ENCODE measurements around the gene FOXL3. TPM values are rescaled to one million over a fixed set of nuclear protein-coding genes. Genes with fewer than 3 reads are reported as not detected.
A peak's percentile ranks its signal among the peaks of the same experiment; 100 is the strongest.

Gene FOXL3
- total RNA-seq, 4 donors from 2014 or later, result not detected

DNA sequence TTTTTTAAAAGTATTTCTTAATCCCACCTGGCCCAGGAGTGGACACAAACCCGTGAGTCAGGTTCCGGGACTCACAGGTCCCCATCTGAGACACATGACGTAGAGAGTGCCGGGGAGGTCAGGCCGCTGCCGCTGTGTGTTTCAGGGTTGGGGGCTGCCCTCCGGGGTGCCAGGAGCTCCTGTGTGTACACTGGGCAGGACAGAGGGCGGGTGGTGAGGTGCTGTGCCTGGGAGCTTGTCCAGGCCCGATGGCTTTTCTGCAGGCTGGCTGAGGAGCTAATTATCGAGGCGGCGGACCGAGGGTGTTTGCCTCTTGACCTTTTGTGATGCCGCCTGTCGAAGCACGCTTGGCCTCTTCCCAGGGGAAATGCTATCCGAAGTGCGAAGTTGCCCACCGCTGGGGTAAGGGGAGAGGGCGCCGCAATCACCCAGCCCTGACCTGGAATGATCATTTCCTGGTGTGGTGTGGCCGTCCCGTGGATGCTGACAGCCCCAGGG lies 42.1 kb downstream of the FOXL3 start:
- intact Hi-C loops (cut with DNase I; ENCODE audit: low total_unique reads), result loop anchor here (5.0 to 10.0 kb wide), 2 partner anchors 183 to 440 kb away; partner anchors contain the start of gene PDGFA
- no peak for DNase-seq
- H3K36me3 ChIP-seq, result no peaks in the 10 kb centered on the region
- no peak overlapping the region for H3K27ac ChIP-seq
- H3K9me3 ChIP-seq, result no peaks in the 10 kb centered on the region
- peaks cover 0 to 5% of the 10 kb centered on the region in 2 donors for H3K27me3 ChIP-seq
- TF ChIP-seq, protein P1, sequence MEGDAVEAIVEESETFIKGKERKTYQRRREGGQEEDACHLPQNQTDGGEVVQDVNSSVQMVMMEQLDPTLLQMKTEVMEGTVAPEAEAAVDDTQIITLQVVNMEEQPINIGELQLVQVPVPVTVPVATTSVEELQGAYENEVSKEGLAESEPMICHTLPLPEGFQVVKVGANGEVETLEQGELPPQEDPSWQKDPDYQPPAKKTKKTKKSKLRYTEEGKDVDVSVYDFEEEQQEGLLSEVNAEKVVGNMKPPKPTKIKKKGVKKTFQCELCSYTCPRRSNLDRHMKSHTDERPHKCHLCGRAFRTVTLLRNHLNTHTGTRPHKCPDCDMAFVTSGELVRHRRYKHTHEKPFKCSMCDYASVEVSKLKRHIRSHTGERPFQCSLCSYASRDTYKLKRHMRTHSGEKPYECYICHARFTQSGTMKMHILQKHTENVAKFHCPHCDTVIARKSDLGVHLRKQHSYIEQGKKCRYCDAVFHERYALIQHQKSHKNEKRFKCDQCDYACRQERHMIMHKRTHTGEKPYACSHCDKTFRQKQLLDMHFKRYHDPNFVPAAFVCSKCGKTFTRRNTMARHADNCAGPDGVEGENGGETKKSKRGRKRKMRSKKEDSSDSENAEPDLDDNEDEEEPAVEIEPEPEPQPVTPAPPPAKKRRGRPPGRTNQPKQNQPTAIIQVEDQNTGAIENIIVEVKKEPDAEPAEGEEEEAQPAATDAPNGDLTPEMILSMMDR (IDR thresholded peaks at IDR 0.05), result no peak
- TF ChIP-seq POLR2A (IDR thresholded peaks at IDR 0.05), result no peak
- H3K4me3 ChIP-seq, result no peak overlapping the region
- peaks cover 0 to 11% of the 10 kb centered on the region in 2 donors for H3K4me1 ChIP-seq

DNA sequence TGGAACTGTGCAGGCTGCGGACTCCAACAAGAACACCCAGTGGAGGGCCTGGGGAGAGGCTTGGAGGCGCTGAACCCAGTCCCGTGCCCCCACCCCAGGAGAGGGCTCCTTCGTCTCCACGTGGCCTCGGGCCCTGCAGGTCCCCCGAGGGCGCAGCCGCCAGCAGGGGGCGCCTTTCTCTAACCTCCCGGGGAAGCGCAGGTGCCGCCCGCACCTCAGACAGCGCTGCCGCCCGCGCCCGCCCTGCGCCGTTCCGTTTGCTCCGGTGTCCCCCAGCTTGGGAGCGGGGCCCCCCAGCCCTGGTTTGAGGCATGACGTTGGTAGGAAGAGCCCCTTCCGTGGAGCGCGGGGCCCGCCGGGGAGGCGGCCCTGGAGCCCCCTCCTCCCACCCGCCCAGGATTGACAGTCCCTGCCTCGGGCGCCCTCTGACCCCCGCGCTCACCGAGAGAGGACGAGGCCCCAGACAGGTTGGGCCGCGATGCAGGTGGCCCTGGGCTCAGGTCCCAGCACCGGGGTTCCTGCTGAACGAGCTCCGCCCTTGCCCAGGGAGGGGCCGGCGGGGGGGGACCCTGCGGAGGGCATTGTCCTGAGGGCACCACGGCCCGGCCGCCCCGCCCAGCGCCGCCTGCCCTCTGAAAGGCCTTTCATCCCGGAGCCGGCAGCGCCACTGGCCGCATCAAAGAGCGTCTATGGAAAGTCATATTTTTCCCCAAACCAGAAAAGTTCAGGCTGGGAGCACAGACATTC lies 42.8 kb downstream of the FOXL3 start:
- intact Hi-C loops (cut with DNase I; ENCODE audit: low total_unique reads), result loop anchor here (5.0 to 10.0 kb wide), 2 partner anchors 182 to 439 kb away; partner anchors contain the start of gene PDGFA
- Histone ChIP-seq H3K4me1 (peaks cover 0 to 11% of the 10 kb centered on the region in 2 donors), H3K4me3 (peak overlapping the region; percentile 1 to 18), H3K9me3 (no peaks in the 10 kb centered on the region), H3K27me3 (peaks cover 0 to 5% of the 10 kb centered on the region in 2 donors), H3K36me3 (no peaks in the 10 kb centered on the region), H3K27ac (peak overlapping the region; percentile 18 to 46)
- TF ChIP-seq POLR2A (IDR thresholded peaks at IDR 0.05), result no peak
- TF ChIP-seq, protein P1 (IDR thresholded peaks at IDR 0.05), result peak; percentile 69 to 77 (median 74)
- peak; percentile 61 to 62 for DNase-seq

DNA sequence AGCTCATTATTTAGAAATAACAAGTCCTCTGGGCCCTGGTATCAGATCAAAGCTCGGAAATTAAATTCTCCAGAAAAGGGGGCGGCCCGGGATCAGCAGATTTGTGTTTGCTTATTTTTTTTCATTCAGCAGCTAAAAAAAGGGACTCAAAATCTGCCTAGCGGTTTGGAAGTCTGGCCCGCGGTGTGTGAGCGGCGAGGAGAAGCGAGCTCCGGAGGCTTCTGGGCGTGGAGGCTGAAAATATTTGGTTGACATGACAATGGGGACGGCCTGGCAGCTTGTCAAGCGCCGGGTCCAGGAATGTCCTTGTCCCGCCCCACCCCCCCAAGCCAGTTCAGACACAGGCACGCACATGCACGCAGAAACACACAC lies 43.4 kb downstream of the FOXL3 start:
- H3K4me1 ChIP-seq, result peaks cover 0 to 11% of the 10 kb centered on the region in 2 donors
- H3K27ac ChIP-seq, result peak overlapping the region in 1 of 2 donors; percentile 18
- DNase-seq, result peak in 1 of 2 donors; percentile 32
- TF ChIP-seq POLR2A (IDR thresholded peaks at IDR 0.05), result no peak
- TF ChIP-seq, protein P1 (IDR thresholded peaks at IDR 0.05), result no peak
- no peaks in the 10 kb centered on the region for H3K36me3 ChIP-seq
- intact Hi-C loops (cut with DNase I; ENCODE audit: low total_unique reads), result loop anchor here (5.0 to 10.0 kb wide), 2 partner anchors 181 to 439 kb away; partner anchors contain the start of gene PDGFA
- peaks cover 0 to 5% of the 10 kb centered on the region in 2 donors for H3K27me3 ChIP-seq
- H3K9me3 ChIP-seq, result no peaks in the 10 kb centered on the region
- H3K4me3 ChIP-seq, result peak overlapping the region in 1 of 2 donors; percentile 1

DNA sequence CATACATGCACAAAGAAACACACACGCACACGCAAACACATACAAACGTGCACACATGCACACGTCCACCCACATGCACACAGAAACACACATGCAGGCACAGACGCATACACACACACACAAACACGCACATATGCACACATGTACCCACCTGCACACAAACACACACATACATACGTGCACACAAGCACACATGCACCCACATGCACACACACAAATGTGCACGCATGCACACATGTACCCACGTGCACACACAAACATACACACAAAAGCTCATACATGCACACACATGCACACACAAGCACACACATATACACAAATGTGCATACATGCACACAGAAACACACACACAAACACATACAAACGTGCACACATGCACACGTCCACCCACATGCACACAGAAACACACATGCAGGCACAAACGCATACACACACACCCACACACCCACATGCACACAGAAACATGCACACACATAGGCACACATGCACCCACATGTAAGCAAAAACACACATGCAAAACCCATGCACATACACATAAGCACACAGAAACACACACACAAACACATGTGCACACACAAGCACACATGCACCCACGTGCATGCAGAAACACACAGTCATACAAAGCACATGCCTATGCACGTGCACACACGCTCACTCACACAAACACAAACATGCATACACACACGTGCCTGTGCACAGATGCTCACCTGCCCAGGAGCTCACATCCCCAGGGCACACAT lies 44.8 kb downstream of the FOXL3 start:
- peaks cover 0 to 5% of the 10 kb centered on the region in 2 donors for H3K27me3 ChIP-seq
- intact Hi-C loops (cut with DNase I; ENCODE audit: low total_unique reads), result loop anchor here (5.0 to 10.0 kb wide), 2 partner anchors 180 to 438 kb away; partner anchors contain the start of gene PDGFA
- H3K4me3 ChIP-seq, result no peak overlapping the region
- no peaks in the 10 kb centered on the region for H3K36me3 ChIP-seq
- peaks cover 0 to 11% of the 10 kb centered on the region in 2 donors for H3K4me1 ChIP-seq
- no peak overlapping the region for H3K27ac ChIP-seq
- no peaks in the 10 kb centered on the region for H3K9me3 ChIP-seq
- DNase-seq, result no peak
- no peak for TF ChIP-seq POLR2A (IDR thresholded peaks at IDR 0.05)
- TF ChIP-seq, protein P1 (IDR thresholded peaks at IDR 0.05), result no peak

Data from uterus (tissue), 4 donors.